K562 (cell line): Measurements from ENCODE around the gene ATXN7L2. TPM values are rescaled to one million over a fixed set of nuclear protein-coding genes. Genes with fewer than 3 reads are reported as not detected.

Source experiments
- BRF1 ChIP-seq: IDR thresholded peaks from 3 replicates; pipeline ENCODE4 v1.6.1; 2011; ENCODE audit warnings: borderline replicate concordance, mild to moderate bottlenecking; ENCODE audit not compliant: insufficient read length; ENCODE audit errors: extremely low read depth
- HDAC6 ChIP-seq: IDR thresholded peaks from 2 replicates; pipeline ENCODE4 v1.6.1; 2012; ENCODE audit warnings: low read depth, mild to moderate bottlenecking, control low read depth, inconsistent platforms, low read length, moderate library complexity
- HNRNPUL1 ChIP-seq: fragments of 200-400 bp; formaldehyde crosslinking; IDR thresholded peaks from 2 replicates; pipeline ENCODE4 v1.6.1; 2017; ENCODE audit warnings: low read length
- MCM2 ChIP-seq: fragments of 450-650 bp; IDR thresholded peaks from 2 replicates; pipeline ENCODE4 v1.6.1; 2017; ENCODE audit warnings: low read depth, mild to moderate bottlenecking
- REST ChIP-seq, 2 experiments: fragments of 450-650 bp; formaldehyde crosslinking in 1 of 2; IDR thresholded peaks; 2 replicates each; pipeline versions ENCODE4 v1.4.0 to v1.6.1; 2014 to 2020; ENCODE audit warnings: mild to moderate bottlenecking in 2 of 2, borderline replicate concordance in 1 of 2, low read depth in 1 of 2
- ZBTB33 ChIP-seq: sonication (generic); formaldehyde crosslinking; IDR thresholded peaks from 2 replicates; pipeline ENCODE4 v1.8.1; 2023; ENCODE audit warnings: mild to moderate bottlenecking, missing genetic modification reagents
- ZFP91 ChIP-seq: sonication (generic); formaldehyde crosslinking; IDR thresholded peaks from 2 replicates; pipeline ENCODE4 v1.8.0; 2022; ENCODE audit warnings: mild to moderate bottlenecking, missing genetic modification reagents
- ZNF197 ChIP-seq: fragments of 200-800 bp; sonication (Bioruptor generic); IDR thresholded peaks from 2 replicates; pipeline ENCODE4 v1.6.1; 2016; ENCODE audit warnings: low read depth, missing genetic modification characterization, missing compliant biosample characterization
- ZNF224 ChIP-seq: sonication (generic); formaldehyde crosslinking; IDR thresholded peaks from 2 replicates; pipeline ENCODE4 v1.8.0; 2022; ENCODE audit warnings: mild to moderate bottlenecking, missing genetic modification reagents
- polyA plus RNA-seq, 8 experiments: library from polyadenylated mRNA; depleted of rRNA in 4 of 8; stranded (reverse) in 5 of 8; unstranded in 3 of 8; fragments of >200 nt; fragmentation: Nextera tagmentation in 2 of 8; fragmentation: Illumina TruSeq in 1 of 8; extraction: Ambion mirVana in 2 of 8; extraction: Trizol in 1 of 8; gene quantifications; 2 replicates each; pipeline versions ENCODE4 v1.2.1 to v1.2.3, GENCODE V29; 2011 to 2014; ENCODE audit warnings: inconsistent platforms in 1 of 8, missing spikeins in 1 of 8
- total RNA-seq, 7 experiments: library from RNA; depleted of rRNA in 6 of 7; stranded (reverse); fragments of >200 nt in 6 of 7; fragmentation: Illumina TruSeq in 2 of 7; extraction: Trizol in 2 of 7; gene quantifications; 2 replicates each; pipeline versions ENCODE4 v1.2.1 to v1.2.3, GENCODE V29; 2011 to 2021; ENCODE audit warnings: low replicate concordance in 1 of 7

ATXN7L2 gene
- total and polyA plus RNA-seq, 9 of the 15 experiments (the other 6 are each of a cell fraction or from before 2014, with no cell fraction given): 0.21 to 10.4 (median 5.8) TPM

- TF ChIP-seq REST (IDR thresholded peaks at IDR 0.05; ENCODE audit: borderline replicate concordance) (no peak), REST (CRISPR knock-in tag; IDR thresholded peaks at IDR 0.05; ENCODE audit: low read depth) (no peak), ZNF197 (no peak), HNRNPUL1 (no peak), MCM2 (no peak), HDAC6 (no peak), ZFP91 (peak; percentile 81; the same call in 1 of the 2 replicates), BRF1 (no peak), ZBTB33 (CRISPR knock-in tag) (no peak), ZNF224 (no peak)
Measured at GRCh38 chr1:109466125-109466451, 17.6 kb upstream of the ATXN7L2 start (continued).
